Glutamatergic neuron (in vitro differentiated cells): ENCODE results near the gene ZNF775. TPM values are rescaled to one million over a fixed set of nuclear protein-coding genes. Genes with fewer than 3 reads are reported as not detected.
"Not testable (repeated sequence)": the region's sequence is repeated elsewhere in the genome, so short reads cannot be mapped to it uniquely, and the experiment has no call there.

Experiments used
- DNase-seq: peaks from one replicate; pipeline ENCODE4 v3.0.0; 2022
- H3K27ac Mint-ChIP-seq: one replicate; pipeline ENCODE4 v1.8.0; 2020; ENCODE audit warnings: mild to moderate bottlenecking, mixed read lengths, inconsistent platforms; ENCODE audit not compliant: unreplicated experiment
- H3K27me3 Mint-ChIP-seq: one replicate; pipeline ENCODE4 v1.8.0; 2020; ENCODE audit warnings: mild to moderate bottlenecking, moderate library complexity, mixed read lengths, inconsistent platforms; ENCODE audit not compliant: unreplicated experiment
- H3K36me3 Mint-ChIP-seq: one replicate; pipeline ENCODE4 v1.8.0; 2020; ENCODE audit warnings: mild to moderate bottlenecking, mixed read lengths, inconsistent platforms; ENCODE audit not compliant: unreplicated experiment
- H3K4me1 Mint-ChIP-seq: one replicate; pipeline ENCODE4 v1.8.0; 2020; ENCODE audit warnings: mild to moderate bottlenecking, low read depth, mixed read lengths, inconsistent platforms; ENCODE audit not compliant: unreplicated experiment
- H3K4me3 Mint-ChIP-seq: one replicate; pipeline ENCODE4 v1.8.0; 2020; ENCODE audit warnings: mild to moderate bottlenecking, mixed read lengths, inconsistent platforms; ENCODE audit not compliant: unreplicated experiment
- H3K9me3 Mint-ChIP-seq: one replicate; pipeline ENCODE4 v1.8.0; 2020; ENCODE audit warnings: mild to moderate bottlenecking, moderate library complexity, mixed read lengths, inconsistent platforms; ENCODE audit not compliant: unreplicated experiment
- total RNA-seq: library from RNA; stranded (reverse); fragmentation: NEBNext Ultra II Directional; extraction: Animal tissue kit (Norgen Biotek cat#: 25700); gene quantifications from one replicate; pipeline ENCODE4 v1.2.1, GENCODE V29; 2021; ENCODE audit not compliant: unreplicated experiment
- TF ChIP-seq, protein P1 (sequence below): fragments of 200-600 bp; sonication (generic); IDR thresholded peaks from one replicate; pipeline ENCODE4 v1.5.0; 2021; ENCODE audit not compliant: partially characterized antibody, unreplicated experiment

The ZNF775 gene
- total RNA-seq, 1 donor from 2014 or later = 20.5 TPM

DNA sequence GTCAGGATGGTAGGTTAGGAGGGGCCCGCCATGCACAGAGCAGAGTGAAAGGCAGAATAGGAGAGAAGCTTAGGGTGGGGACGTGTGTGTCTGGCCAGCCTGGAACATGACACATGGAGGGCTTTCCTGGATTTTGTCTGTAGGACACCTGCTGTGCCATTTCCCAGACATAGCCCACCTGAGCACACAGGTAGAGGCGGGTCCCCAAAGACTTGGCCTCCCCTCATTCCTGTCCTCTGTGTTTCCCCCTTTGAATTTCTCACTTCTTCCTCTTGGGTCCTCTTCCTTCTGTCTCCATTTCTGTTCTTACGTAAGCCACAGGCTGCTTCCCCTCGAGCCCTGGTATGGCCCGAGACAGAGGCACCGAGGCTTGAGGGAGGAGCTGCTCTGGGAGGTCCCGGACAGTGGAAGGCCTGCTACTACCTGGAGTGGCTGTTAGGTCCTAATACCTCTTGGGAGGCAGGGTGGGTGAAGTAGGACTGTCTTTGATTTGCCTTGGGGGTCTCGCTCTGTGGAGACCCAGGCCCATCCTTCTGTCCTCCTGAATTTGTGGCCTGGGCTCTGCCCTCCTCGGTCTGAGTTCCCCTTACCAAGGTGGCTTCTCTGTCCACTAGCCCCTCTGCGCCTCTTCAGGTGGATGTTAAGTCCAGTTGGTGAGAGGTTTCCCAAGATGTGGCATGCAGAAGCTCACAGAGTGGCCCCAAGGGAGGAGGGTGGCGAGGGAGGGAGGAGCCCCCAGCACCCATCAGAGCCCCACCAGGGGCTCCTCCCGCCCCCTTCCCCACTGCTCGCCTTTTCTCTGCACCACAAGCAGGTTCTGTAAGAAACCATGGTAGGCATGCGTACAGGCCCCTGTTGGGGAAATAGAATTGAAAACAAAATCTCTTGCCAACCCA is 5.5 kb downstream of the ZNF775 start:
- Mint-ChIP-seq H3K27me3 (peaks cover 8% of the 10 kb centered on the region), H3K36me3 (no peaks in the 10 kb centered on the region), H3K27ac (peak overlapping the region; percentile 89), H3K4me1 (peaks cover 66% of the 10 kb centered on the region), H3K4me3 (peak overlapping the region; percentile 65), H3K9me3 (peaks cover 16% of the 10 kb centered on the region)
- TF ChIP-seq, protein P1, sequence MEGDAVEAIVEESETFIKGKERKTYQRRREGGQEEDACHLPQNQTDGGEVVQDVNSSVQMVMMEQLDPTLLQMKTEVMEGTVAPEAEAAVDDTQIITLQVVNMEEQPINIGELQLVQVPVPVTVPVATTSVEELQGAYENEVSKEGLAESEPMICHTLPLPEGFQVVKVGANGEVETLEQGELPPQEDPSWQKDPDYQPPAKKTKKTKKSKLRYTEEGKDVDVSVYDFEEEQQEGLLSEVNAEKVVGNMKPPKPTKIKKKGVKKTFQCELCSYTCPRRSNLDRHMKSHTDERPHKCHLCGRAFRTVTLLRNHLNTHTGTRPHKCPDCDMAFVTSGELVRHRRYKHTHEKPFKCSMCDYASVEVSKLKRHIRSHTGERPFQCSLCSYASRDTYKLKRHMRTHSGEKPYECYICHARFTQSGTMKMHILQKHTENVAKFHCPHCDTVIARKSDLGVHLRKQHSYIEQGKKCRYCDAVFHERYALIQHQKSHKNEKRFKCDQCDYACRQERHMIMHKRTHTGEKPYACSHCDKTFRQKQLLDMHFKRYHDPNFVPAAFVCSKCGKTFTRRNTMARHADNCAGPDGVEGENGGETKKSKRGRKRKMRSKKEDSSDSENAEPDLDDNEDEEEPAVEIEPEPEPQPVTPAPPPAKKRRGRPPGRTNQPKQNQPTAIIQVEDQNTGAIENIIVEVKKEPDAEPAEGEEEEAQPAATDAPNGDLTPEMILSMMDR = no peak
- DNase-seq = no peak

DNA sequence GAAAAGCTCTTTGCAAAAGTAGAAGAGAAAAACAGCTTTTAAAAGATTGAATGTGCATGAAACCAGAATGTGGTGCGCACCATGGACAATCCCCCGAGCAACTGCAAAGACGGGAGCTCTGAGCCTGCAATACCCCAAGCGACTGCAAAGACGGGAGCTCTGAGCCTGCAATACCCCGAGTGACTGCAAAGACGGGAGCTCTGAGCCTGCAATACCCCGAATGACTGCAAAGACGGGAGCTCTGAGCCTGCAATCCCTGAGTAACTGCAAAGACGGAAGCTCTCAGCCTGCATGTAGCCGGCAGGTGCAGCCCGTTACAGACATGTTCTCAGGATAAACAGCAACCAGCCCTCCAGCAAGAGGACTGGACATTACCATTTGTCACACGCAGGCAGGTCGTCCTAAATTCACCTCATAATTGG is 6.2 kb downstream of the ZNF775 start:
- Mint-ChIP-seq H3K4me3 (peak overlapping the region; percentile 57), H3K36me3 (no peaks in the 10 kb centered on the region)
- no peak for DNase-seq

DNA sequence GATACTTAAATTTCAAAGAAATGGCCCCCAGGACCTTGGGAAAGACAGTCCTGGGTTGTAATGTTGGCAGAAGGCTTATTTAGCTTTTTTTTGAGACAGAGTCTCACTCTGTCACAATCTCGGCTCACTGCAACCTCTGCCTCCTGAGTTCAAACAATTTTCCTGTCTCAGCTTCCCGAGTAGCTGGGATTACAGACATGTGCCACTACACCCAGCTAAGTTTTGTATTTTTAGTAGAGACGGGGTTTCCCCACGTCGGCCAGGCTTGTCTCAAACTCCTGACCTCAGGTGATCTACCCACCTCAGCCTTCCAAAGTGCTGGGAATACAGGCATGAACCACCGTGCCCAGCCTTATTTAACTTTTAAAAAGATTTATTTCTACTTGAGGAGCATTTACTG is 6.8 kb downstream of the ZNF775 start:
- H3K27me3 Mint-ChIP-seq, DNase-seq, H3K36me3 Mint-ChIP-seq, H3K9me3 Mint-ChIP-seq: not testable (repeated sequence)
- H3K4me1 Mint-ChIP-seq = peaks cover 61% of the 10 kb centered on the region
- H3K27ac Mint-ChIP-seq = peak overlapping the region; percentile 69
- peak overlapping the region; percentile 30 for H3K4me3 Mint-ChIP-seq

More for the DNA sequence above, 6.2 kb downstream of the ZNF775 start:
- H3K27me3 Mint-ChIP-seq = peaks cover 3% of the 10 kb centered on the region
- peak overlapping the region; percentile 69 for H3K27ac Mint-ChIP-seq
- H3K9me3 Mint-ChIP-seq = peaks cover 11% of the 10 kb centered on the region
- peaks cover 64% of the 10 kb centered on the region for H3K4me1 Mint-ChIP-seq
- TF ChIP-seq, protein P1 = no peak

DNA sequence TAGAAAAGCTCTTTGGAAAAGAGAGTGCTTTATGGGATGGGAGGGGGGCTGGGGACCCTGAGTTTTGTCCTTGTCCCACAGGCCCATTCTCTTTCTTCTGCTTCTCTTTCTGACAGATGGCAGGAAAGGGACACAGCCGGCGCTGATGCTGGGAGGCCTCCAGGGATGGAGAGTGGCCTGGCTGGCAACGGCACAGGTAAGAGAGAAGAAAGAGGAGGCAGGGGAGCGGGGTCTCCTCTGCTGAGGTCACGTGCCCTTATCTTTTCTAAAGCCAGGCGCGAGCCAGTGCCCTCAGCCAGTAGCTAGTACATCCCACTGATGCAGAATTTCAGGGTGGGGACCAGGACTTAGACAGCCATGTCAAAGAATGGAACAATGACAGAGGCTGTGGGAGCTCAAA is 9.2 kb downstream of the ZNF775 start:
- Mint-ChIP-seq H3K9me3 (peaks cover 4% of the 10 kb centered on the region), H3K27me3 (peaks cover 5% of the 10 kb centered on the region), H3K27ac (peak overlapping the region; percentile 86), H3K4me3 (no peak overlapping the region), H3K4me1 (peaks cover 46% of the 10 kb centered on the region), H3K36me3 (no peaks in the 10 kb centered on the region)
- TF ChIP-seq, protein P1 = no peak
- no peak for DNase-seq

DNA sequence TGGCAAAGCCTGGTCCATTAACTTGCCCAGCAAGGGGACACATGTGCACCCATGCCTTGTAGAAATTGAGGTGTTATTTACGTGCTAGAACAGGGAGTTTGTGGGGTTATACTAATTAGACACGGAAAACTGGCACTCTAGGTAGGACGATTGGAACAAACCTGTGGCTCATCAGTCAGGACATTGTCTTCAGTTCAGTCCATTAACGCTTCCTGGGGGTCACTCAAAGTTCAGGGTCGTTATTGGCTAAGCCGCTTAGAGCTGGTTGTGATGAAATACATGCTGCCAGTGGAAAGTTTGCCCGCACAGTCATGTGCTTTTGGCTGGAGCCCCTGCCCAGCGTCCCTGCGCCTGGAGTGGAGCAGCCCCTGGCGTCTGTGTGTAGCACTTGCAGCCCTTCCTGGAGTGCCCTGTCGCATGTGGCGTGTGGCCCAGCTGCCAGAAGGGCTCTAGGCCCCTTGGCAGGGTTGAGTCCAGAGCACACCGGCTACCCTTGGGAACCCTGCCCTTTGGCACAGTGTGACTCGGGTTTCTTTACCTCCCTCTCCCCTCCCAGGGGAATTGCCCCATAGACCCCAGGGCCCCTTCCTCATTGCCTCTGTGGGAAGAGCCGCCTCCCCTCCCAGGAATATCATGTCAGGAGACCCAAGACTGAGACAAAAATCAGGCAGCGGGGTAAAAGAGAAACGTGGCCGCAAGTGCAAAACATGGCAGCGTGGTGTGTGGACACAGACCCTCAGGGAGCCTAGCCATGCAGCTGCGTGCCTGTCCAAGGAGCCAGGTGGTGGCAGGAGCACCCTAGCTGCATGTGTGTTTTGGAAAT is 9.8 kb downstream of the ZNF775 start:
- TF ChIP-seq, protein P1 = no peak
- H3K9me3 Mint-ChIP-seq = peaks cover 4% of the 10 kb centered on the region
- no peaks in the 10 kb centered on the region for H3K36me3 Mint-ChIP-seq
- no peak overlapping the region for H3K4me3 Mint-ChIP-seq
- peaks cover 5% of the 10 kb centered on the region for H3K27me3 Mint-ChIP-seq
- no peak for DNase-seq
- peaks cover 42% of the 10 kb centered on the region for H3K4me1 Mint-ChIP-seq
- peak overlapping the region; percentile 86 for H3K27ac Mint-ChIP-seq
